ENCODE results near the gene LY6G5C. TPM values are rescaled to one million over a fixed set of nuclear protein-coding genes. Genes with fewer than 3 reads are reported as not detected.

Gene LY6G5C
- total and polyA plus RNA-seq, 2 of the 13 experiments (the other 11 are each of a cell fraction or from before 2014, with no cell fraction given): 0.33 to 0.55 TPM

- TF ChIP-seq FOXP1 (IDR thresholded peaks at IDR 0.05): peak; percentile 65; the same call in 1 of the 2 replicates
- TF ChIP-seq FOXP1 (CRISPR knock-in tag; IDR thresholded peaks at IDR 0.05): peak; percentile 95
- TF ChIP-seq ZNF460 (CRISPR knock-in tag; IDR thresholded peaks at IDR 0.05; ENCODE audit: borderline replicate concordance): no peak; the same call in 1 of the 2 replicates
- 0 out of 2 replicates have a peak, but pooled peaks have one; percentile 37 for TF ChIP-seq ZNF280B (CRISPR knock-in tag; IDR thresholded peaks at IDR 0.05; ENCODE audit: borderline replicate concordance)
- peak; percentile 99 for TF ChIP-seq HDAC1 (CRISPR knock-in tag; IDR thresholded peaks at IDR 0.05)
- TF ChIP-seq, protein P1, sequence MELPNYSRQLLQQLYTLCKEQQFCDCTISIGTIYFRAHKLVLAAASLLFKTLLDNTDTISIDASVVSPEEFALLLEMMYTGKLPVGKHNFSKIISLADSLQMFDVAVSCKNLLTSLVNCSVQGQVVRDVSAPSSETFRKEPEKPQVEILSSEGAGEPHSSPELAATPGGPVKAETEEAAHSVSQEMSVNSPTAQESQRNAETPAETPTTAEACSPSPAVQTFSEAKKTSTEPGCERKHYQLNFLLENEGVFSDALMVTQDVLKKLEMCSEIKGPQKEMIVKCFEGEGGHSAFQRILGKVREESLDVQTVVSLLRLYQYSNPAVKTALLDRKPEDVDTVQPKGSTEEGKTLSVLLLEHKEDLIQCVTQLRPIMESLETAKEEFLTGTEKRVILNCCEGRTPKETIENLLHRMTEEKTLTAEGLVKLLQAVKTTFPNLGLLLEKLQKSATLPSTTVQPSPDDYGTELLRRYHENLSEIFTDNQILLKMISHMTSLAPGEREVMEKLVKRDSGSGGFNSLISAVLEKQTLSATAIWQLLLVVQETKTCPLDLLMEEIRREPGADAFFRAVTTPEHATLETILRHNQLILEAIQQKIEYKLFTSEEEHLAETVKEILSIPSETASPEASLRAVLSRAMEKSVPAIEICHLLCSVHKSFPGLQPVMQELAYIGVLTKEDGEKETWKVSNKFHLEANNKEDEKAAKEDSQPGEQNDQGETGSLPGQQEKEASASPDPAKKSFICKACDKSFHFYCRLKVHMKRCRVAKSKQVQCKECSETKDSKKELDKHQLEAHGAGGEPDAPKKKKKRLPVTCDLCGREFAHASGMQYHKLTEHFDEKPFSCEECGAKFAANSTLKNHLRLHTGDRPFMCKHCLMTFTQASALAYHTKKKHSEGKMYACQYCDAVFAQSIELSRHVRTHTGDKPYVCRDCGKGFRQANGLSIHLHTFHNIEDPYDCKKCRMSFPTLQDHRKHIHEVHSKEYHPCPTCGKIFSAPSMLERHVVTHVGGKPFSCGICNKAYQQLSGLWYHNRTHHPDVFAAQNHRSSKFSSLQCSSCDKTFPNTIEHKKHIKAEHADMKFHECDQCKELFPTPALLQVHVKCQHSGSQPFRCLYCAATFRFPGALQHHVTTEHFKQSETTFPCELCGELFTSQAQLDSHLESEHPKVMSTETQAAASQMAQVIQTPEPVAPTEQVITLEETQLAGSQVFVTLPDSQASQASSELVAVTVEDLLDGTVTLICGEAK (IDR thresholded peaks at IDR 0.05): no peak
- TF ChIP-seq, protein P1 (CRISPR knock-in tag; IDR thresholded peaks at IDR 0.05): peak; percentile 78; the same call in 1 of the 2 replicates
- TF ChIP-seq SMAD3 (CRISPR knock-in tag; IDR thresholded peaks at IDR 0.05): peak; percentile 89
- TF ChIP-seq ZNF567 (CRISPR knock-in tag; IDR thresholded peaks at IDR 0.05; ENCODE audit: borderline replicate concordance): peak; percentile 64; the same call in 1 of the 2 replicates
- TF ChIP-seq, protein P2, sequence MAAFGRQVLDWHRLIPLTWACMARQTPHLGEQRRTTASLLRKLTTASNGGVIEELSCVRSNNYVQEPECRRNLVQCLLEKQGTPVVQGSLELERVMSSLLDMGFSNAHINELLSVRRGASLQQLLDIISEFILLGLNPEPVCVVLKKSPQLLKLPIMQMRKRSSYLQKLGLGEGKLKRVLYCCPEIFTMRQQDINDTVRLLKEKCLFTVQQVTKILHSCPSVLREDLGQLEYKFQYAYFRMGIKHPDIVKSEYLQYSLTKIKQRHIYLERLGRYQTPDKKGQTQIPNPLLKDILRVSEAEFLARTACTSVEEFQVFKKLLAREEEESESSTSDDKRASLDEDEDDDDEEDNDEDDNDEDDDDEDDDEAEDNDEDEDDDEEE (CRISPR knock-in tag; IDR thresholded peaks at IDR 0.05): 0 out of 2 replicates have a peak, but pooled peaks have one; percentile 25
- TF ChIP-seq ISX (CRISPR knock-in tag; conservative IDR thresholded peaks at IDR 0.05): peak; percentile 63; the same call in 1 of the 2 replicates
- TF ChIP-seq THAP7 (CRISPR knock-in tag; IDR thresholded peaks at IDR 0.05): peak; percentile 40; the same call in 1 of the 2 replicates
- TF ChIP-seq, protein P3, sequence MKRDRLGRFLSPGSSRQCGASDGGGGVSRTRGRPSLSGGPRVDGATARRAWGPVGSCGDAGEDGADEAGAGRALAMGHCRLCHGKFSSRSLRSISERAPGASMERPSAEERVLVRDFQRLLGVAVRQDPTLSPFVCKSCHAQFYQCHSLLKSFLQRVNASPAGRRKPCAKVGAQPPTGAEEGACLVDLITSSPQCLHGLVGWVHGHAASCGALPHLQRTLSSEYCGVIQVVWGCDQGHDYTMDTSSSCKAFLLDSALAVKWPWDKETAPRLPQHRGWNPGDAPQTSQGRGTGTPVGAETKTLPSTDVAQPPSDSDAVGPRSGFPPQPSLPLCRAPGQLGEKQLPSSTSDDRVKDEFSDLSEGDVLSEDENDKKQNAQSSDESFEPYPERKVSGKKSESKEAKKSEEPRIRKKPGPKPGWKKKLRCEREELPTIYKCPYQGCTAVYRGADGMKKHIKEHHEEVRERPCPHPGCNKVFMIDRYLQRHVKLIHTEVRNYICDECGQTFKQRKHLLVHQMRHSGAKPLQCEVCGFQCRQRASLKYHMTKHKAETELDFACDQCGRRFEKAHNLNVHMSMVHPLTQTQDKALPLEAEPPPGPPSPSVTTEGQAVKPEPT (CRISPR knock-in tag; IDR thresholded peaks at IDR 0.05; ENCODE audit: low read depth): 0 out of 2 replicates have a peak, but pooled peaks have one; percentile 4
These were observed 25.3 kb downstream of the LY6G5C start, which contains the start of gene APOM (continued) for GRCh38 chr6:31655349-31656237.
